AG09319 (cell line): ENCODE results near the gene SMAD6.
A peak's percentile ranks its signal among the peaks of the same experiment; 100 is the strongest.

Source experiments
- DNase-seq: peaks from one replicate; pipeline ENCODE4 v3.0.0-alpha.2; 2010; ENCODE audit warnings: low read depth; ENCODE audit errors: extremely low read depth
- CTCF ChIP-seq: IDR thresholded peaks from 2 replicates; pipeline ENCODE4 v1.5.1; 2011; ENCODE audit warnings: low read depth, mild to moderate bottlenecking, inconsistent platforms, low read length, moderate library complexity

Gene SMAD6

GRCh38 chr15:66815318-66815717 is 113.3 kb downstream of the SMAD6 start:
- DNase-seq = peak; percentile 70

GRCh38 chr15:66816201-66816600 is 114.2 kb downstream of the SMAD6 start:
- no peak for DNase-seq
- TF ChIP-seq CTCF = no peak

More at GRCh38 chr15:66815318-66815717, 113.3 kb downstream of the SMAD6 start:
- TF ChIP-seq CTCF = no peak; the same call in 1 of the 2 replicates

GRCh38 chr15:66819084-66819483 is 117.0 kb downstream of the SMAD6 start:
- TF ChIP-seq CTCF = no peak
- DNase-seq = no peak

- DNase-seq = no peak
- TF ChIP-seq CTCF = no peak
These were observed 118.6 kb downstream of the SMAD6 start for GRCh38 chr15:66820481-66821176.

- TF ChIP-seq CTCF = no peak
- no peak for DNase-seq
These were observed 119.3 kb downstream of the SMAD6 start for GRCh38 chr15:66821307-66821706.

- TF ChIP-seq CTCF = no peak
- no peak for DNase-seq
These were observed 120.1 kb downstream of the SMAD6 start for GRCh38 chr15:66822114-66822513.

- TF ChIP-seq CTCF = no peak
These were observed 120.5 kb downstream of the SMAD6 start for GRCh38 chr15:66822576-66822975.

More at GRCh38 chr15:66822576-66822975, 120.5 kb downstream of the SMAD6 start:
- no peak for DNase-seq
